Neural cell (in vitro differentiated cells): ENCODE results near the gene CLN6. TPM values are rescaled to one million over a fixed set of nuclear protein-coding genes. Genes with fewer than 3 reads are reported as not detected.

ENCODE experiments used
- H2AFZ ChIP-seq: fragments of 200-600, 300-800 bp; sonication (generic), shearing (Covaris generic); 2 replicates; pipeline ENCODE4 v1.6.0; 2014; ENCODE audit warnings: low read depth, mild to moderate bottlenecking, antibody characterized with exemption, low read length, moderate library complexity
- H3F3A ChIP-seq: fragments of 200-600 bp; shearing (Covaris generic); 2 replicates; pipeline ENCODE4 v1.6.1; 2016; ENCODE audit warnings: mild to moderate bottlenecking, moderate library complexity, mixed read lengths, antibody characterized with exemption, low read length; ENCODE audit not compliant: insufficient read depth, poor library complexity, severe bottlenecking
- H3K27ac ChIP-seq: fragments of 200-600, 300-800 bp; sonication (generic), shearing (Covaris generic); 2 replicates; pipeline ENCODE4 v1.5.1; 2014; ENCODE audit warnings: mild to moderate bottlenecking, low read length, moderate library complexity
- H3K27me3 ChIP-seq: fragments of 300-800, 200-600 bp; sonication (generic), shearing (Covaris generic); 2 replicates; pipeline ENCODE4 v1.6.0; 2014; ENCODE audit warnings: mild to moderate bottlenecking, low read depth, low read length, moderate library complexity; ENCODE audit not compliant: insufficient read depth
- H3K36me3 ChIP-seq: fragments of 300-800, 200-600 bp; sonication (generic), shearing (Covaris generic); 2 replicates; pipeline ENCODE4 v1.5.1; 2014; ENCODE audit warnings: mild to moderate bottlenecking, antibody characterized with exemption, low read length, moderate library complexity; ENCODE audit not compliant: insufficient read depth
- H3K4me2 ChIP-seq: fragments of 300-800, 200-600 bp; sonication (generic), shearing (Covaris generic); 2 replicates; pipeline ENCODE4 v1.6.0; 2014; ENCODE audit warnings: mild to moderate bottlenecking, low read length
- H3K4me3 ChIP-seq: fragments of 300-800, 200-600 bp; sonication (generic), shearing (Covaris generic); 2 replicates; pipeline ENCODE4 v1.5.1; 2014; ENCODE audit warnings: mild to moderate bottlenecking, low read length, moderate library complexity
- H3K79me2 ChIP-seq: fragments of 200-600 bp; shearing (Covaris generic); replicated peaks from 2 replicates; pipeline ENCODE4 v1.6.0; 2014; ENCODE audit warnings: mild to moderate bottlenecking, low read length, moderate library complexity; ENCODE audit not compliant: insufficient read depth
- H3K9ac ChIP-seq: fragments of 300-800, 200-600 bp; sonication (generic), shearing (Covaris generic); 2 replicates; pipeline ENCODE4 v1.6.1; 2016; ENCODE audit warnings: mild to moderate bottlenecking, low read length, mixed read lengths
- H3K9me2 ChIP-seq: fragments of 200-600 bp; shearing (Covaris generic); 2 replicates; pipeline ENCODE4 v1.6.1; 2016; ENCODE audit warnings: mild to moderate bottlenecking, low read length, mixed read lengths; ENCODE audit not compliant: insufficient read depth
- H3K9me3 ChIP-seq: fragments of 200-600, 300-800 bp; sonication (generic), shearing (Covaris generic); 2 replicates; pipeline ENCODE4 v1.6.1; 2016; ENCODE audit warnings: mild to moderate bottlenecking, mixed run types, low read length, moderate library complexity, mixed read lengths
- H4K20me1 ChIP-seq: fragments of 200-600 bp; shearing (Covaris generic); 2 replicates; pipeline ENCODE4 v1.6.1; 2016; ENCODE audit warnings: mild to moderate bottlenecking, mixed run types; ENCODE audit not compliant: insufficient read depth
- CTCF ChIP-seq: fragments of 450-650 bp; IDR thresholded peaks from 2 replicates; pipeline ENCODE4 v1.5.1; 2014; ENCODE audit warnings: antibody characterized with exemption, mild to moderate bottlenecking, moderate library complexity; ENCODE audit not compliant: poor library complexity, severe bottlenecking
- EP300 ChIP-seq: fragments of 450-650 bp; conservative IDR thresholded peaks from 2 replicates; pipeline ENCODE4 v1.6.1; 2014; ENCODE audit warnings: antibody characterized with exemption, mild to moderate bottlenecking, moderate library complexity; ENCODE audit not compliant: poor library complexity, severe bottlenecking
- EZH2 ChIP-seq: fragments of 200-600, 300-800 bp; shearing (Covaris generic), sonication (generic); IDR thresholded peaks from 2 replicates; pipeline ENCODE4 v1.6.1; 2014; ENCODE audit warnings: antibody characterized with exemption, low read length, borderline replicate concordance, mild to moderate bottlenecking; ENCODE audit not compliant: insufficient read depth, poor library complexity, severe bottlenecking
- MXI1 ChIP-seq: fragments of 450-650 bp; conservative IDR thresholded peaks from 2 replicates; pipeline ENCODE4 v1.6.1; 2014; ENCODE audit warnings: antibody characterized with exemption, mild to moderate bottlenecking; ENCODE audit not compliant: poor library complexity, severe bottlenecking
- POLR2AphosphoS5 ChIP-seq: IDR thresholded peaks from 2 replicates; pipeline ENCODE4 v1.6.1; 2012
- RAD21 ChIP-seq: fragments of 450-650 bp; conservative IDR thresholded peaks from 2 replicates; pipeline ENCODE4 v1.6.1; 2014; ENCODE audit warnings: antibody characterized with exemption, mild to moderate bottlenecking, moderate library complexity
- REST ChIP-seq: IDR thresholded peaks from 2 replicates; pipeline ENCODE4 v1.6.1; 2012; ENCODE audit warnings: borderline replicate concordance
- SMC3 ChIP-seq: fragments of 450-650 bp; conservative IDR thresholded peaks from 2 replicates; pipeline ENCODE4 v1.6.1; 2014; ENCODE audit warnings: antibody characterized with exemption, mild to moderate bottlenecking, moderate library complexity; ENCODE audit not compliant: poor library complexity
- TAF1 ChIP-seq: IDR thresholded peaks from 2 replicates; pipeline ENCODE4 v1.6.1; 2012; ENCODE audit warnings: low read depth
- polyA plus RNA-seq: library from polyadenylated mRNA; depleted of rRNA; stranded (reverse); fragments of >200 nt; gene quantifications from 2 replicates; pipeline ENCODE4 v1.2.3, GENCODE V29; 2014

The CLN6 gene
- polyA plus RNA-seq, 1 donor from 2014 or later = 4.9 TPM

- Histone ChIP-seq H4K20me1 (no peaks in the 10 kb centered on the region), H3K4me3 (no peak overlapping the region), H3K79me2 (no peaks in the 10 kb centered on the region), H3K27ac (no peak overlapping the region), H3K36me3 (no peaks in the 10 kb centered on the region), H3K9me2 (no peaks in the 10 kb centered on the region), H3K9me3 (no peaks in the 10 kb centered on the region), H3F3A (no peaks in the 10 kb centered on the region), H2AFZ (no peak overlapping the region), H3K9ac (no peak overlapping the region), H3K27me3 (no peaks in the 10 kb centered on the region), H3K4me2 (no peak overlapping the region)
- TF ChIP-seq RAD21 (no peak), MXI1 (no peak), POLR2AphosphoS5 (no peak), EP300 (no peak), CTCF (no peak), EZH2 (no peak), TAF1 (no peak), REST (no peak), SMC3 (no peak)
These were observed 38.9 kb upstream of the CLN6 start for GRCh38 chr15:68268405-68268804.

- Histone ChIP-seq H2AFZ (no peak overlapping the region), H3K79me2 (no peaks in the 10 kb centered on the region), H3K4me2 (no peak overlapping the region), H3K27me3 (no peaks in the 10 kb centered on the region), H3K36me3 (no peaks in the 10 kb centered on the region), H3K9ac (no peak overlapping the region), H4K20me1 (no peaks in the 10 kb centered on the region), H3K9me3 (no peaks in the 10 kb centered on the region), H3F3A (no peaks in the 10 kb centered on the region), H3K27ac (no peak overlapping the region), H3K9me2 (no peaks in the 10 kb centered on the region), H3K4me3 (no peak overlapping the region)
- TF ChIP-seq POLR2AphosphoS5 (no peak), REST (no peak), EZH2 (no peak), EP300 (no peak), CTCF (no peak), TAF1 (no peak), MXI1 (no peak), RAD21 (no peak), SMC3 (no peak)
These were observed 36.1 kb upstream of the CLN6 start for GRCh38 chr15:68265674-68266073.
